KG1 (cell line): Measurements from ENCODE around the gene CCDC146.
"Not testable (repeated sequence)": the region's sequence is repeated elsewhere in the genome, so short reads cannot be mapped to it uniquely, and the experiment has no call there.

Source experiments
- DNase-seq: peaks from one replicate; lab custom pipeline; 2025; lab: John Stamatoyannopoulos, UW

The CCDC146 gene

DNA sequence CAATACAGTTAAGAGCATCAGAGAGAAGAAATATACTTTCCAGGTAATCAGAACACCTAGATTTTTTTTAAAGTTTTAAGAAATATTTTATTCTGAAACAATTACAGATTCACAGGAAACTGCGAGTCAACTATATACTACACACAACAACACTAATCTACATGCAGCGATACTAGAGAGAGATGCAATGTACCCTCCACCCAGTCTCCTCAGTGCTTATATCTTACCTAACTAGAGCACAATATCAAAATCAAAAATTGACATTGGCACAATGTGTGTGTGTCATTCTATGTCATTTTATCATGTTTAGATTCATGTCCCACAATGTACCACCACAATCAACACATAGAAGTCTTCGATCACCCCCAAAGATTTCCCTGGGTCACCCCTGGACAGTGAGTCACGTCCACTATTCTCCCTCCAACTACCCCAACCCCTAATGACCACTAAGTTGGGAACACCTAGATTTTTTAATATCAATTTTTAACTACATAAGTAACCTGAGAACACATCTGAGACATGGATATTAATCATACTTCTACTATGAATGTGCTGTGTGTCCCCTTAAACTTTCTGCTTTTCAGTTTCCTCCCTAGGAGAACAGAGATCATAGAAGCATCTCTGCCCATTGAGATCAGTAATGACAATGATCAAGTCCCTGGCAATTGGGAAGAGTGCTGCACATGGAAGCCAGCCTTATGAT, 207.2 kb downstream of the CCDC146 start:
- DNase-seq, result no peak

- no peak for DNase-seq
Observed at GRCh38 chr7:77330169-77330882, 207.9 kb downstream of the CCDC146 start.

- peak; percentile 62 for DNase-seq
Observed at GRCh38 chr7:77331938-77332695, 209.7 kb downstream of the CCDC146 start.

DNA sequence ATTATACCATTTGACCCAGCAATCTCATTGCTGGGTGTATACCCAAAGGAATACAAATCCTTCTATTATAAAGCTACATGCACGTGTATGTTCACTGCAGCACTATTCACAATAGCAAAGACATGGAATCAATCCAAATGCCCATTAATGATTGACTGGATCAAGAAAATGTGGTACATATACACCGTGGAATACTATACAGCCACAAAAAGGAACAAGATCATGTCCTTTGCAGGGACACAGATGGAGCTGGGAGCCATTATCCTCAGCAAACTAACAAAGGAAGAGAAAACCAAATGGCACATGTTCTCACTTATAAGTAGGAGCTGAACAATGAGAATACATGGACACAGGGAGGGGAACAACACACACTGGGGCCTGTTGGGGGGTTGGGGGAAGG, 211.6 kb downstream of the CCDC146 start:
- DNase-seq, result not testable (repeated sequence)

DNA sequence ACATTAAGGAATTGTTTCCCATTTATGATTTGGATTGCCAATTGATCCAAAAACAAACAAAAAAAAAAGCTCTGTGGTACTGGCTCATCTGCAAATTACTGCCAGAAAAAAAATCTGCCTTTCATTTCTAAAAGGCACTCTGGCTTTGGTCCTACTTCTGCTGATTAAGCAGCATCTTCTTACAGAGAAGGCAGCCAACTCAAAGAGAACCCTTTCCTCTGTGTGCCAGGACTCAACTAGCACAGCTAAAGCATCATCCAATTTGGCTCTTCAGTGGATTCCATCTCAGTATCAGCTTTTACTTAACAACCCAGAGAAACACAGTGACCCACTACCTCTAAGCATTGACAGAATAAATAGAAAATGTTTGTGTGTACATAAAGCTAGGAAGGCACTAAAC, 213.2 kb downstream of the CCDC146 start:
- DNase-seq, result no peak

DNA sequence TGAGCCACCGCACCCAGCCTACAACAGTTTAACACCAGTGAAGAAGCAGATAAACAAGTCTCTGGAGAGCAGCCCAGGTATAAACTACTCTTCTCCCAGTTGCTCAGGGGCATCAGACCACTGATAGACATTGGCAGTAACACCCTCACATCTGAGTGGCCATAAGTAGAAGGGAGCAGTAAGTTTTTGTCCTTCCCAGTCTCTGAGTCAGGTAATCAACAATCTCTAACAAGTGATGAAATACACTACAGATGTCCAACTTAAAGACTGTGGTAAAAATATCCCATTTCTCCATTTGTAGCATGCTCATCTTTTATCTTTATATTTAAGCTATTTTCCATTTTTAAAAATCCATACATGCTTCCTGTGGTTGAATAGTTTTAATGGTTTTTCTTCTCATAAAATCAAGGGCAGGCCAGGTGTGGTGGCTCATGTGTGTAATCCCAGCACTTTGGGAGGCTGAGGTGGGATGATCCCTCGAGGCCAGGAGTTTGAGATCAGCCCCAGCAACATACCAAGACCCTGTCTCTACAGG, 215.1 kb downstream of the CCDC146 start:
- no peak for DNase-seq

- no peak for DNase-seq
Observed at GRCh38 chr7:77338260-77338659, 215.8 kb downstream of the CCDC146 start.

GRCh38 chr7:77338883-77339629, 216.6 kb downstream of the CCDC146 start:
- DNase-seq, result no peak

GRCh38 chr7:77339726-77340125, 217.3 kb downstream of the CCDC146 start:
- DNase-seq, result no peak
